ENCODE measurements around the gene HLX. TPM values are rescaled to one million over a fixed set of nuclear protein-coding genes. Genes with fewer than 3 reads are reported as not detected.

HLX gene
- total RNA-seq, 1 donor from 2014 or later = 0.48 TPM

DNA sequence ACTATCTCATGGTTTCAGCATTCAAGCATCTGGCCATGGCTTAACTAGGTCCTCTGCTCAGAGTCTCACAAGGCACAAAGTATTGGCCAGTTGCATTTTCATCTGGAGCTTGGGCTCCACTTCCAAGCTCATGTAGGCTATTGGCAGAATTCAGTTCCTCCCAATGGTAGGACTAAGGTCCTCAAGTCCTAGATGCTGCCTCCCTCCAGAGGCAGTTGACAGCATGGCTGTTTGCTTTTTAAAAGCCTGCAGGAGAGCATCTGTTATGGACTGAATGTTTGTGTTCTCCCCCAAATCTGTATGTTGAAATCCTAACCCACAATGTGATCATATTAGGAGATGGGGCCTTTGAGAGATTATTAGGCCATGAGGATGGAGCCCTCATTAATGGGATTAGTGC, 38.0 kb upstream of the HLX start:
- H3K27ac Mint-ChIP-seq = no peak overlapping the region
- no peak for DNase-seq (ENCODE audit: low spot score, unreplicated experiment)
- TF ChIP-seq, protein P1, sequence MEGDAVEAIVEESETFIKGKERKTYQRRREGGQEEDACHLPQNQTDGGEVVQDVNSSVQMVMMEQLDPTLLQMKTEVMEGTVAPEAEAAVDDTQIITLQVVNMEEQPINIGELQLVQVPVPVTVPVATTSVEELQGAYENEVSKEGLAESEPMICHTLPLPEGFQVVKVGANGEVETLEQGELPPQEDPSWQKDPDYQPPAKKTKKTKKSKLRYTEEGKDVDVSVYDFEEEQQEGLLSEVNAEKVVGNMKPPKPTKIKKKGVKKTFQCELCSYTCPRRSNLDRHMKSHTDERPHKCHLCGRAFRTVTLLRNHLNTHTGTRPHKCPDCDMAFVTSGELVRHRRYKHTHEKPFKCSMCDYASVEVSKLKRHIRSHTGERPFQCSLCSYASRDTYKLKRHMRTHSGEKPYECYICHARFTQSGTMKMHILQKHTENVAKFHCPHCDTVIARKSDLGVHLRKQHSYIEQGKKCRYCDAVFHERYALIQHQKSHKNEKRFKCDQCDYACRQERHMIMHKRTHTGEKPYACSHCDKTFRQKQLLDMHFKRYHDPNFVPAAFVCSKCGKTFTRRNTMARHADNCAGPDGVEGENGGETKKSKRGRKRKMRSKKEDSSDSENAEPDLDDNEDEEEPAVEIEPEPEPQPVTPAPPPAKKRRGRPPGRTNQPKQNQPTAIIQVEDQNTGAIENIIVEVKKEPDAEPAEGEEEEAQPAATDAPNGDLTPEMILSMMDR (IDR thresholded peaks at IDR 0.05; ENCODE audit: unreplicated experiment) = no peak
- no peak overlapping the region for H3K4me3 Mint-ChIP-seq (ENCODE audit: low read depth)
- no peaks in the 10 kb centered on the region for H3K27me3 Mint-ChIP-seq
- no peaks in the 10 kb centered on the region for H3K9me3 Mint-ChIP-seq (ENCODE audit: low read depth)
- peaks cover 5% of the 10 kb centered on the region for H3K4me1 Mint-ChIP-seq (ENCODE audit: low read depth)
- no peaks in the 10 kb centered on the region for H3K36me3 Mint-ChIP-seq (ENCODE audit: insufficient read depth)

DNA sequence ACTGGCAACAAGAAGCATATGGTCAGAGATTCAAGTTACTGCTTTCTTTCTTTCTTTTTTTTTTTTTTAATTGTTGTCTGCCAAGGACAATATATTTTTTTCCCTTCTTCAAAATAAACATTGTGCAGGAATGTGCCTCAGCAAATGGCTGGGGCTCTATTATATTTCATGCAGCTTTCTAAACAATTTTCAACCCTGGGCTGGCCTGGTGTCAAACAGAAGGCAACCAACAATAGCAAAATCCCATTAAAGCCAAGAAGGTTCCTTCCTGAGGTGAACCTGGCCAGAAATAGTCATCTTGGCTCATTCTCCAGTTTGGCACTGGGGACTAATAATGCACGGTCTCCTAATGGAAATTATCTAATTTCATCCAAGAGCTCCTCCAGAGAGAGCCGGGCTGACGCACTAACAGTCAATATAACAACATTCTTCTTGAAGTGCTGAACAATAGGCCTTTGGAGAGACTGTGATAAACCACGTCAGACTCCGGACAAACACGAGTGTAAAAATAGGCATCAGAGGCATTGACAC, 35.7 kb upstream of the HLX start:
- TF ChIP-seq, protein P1 (IDR thresholded peaks at IDR 0.05; ENCODE audit: unreplicated experiment) = no peak
- Mint-ChIP-seq H3K9me3 (ENCODE audit: low read depth) (no peaks in the 10 kb centered on the region), H3K4me3 (ENCODE audit: low read depth) (no peak overlapping the region), H3K27ac (peak overlapping the region; percentile 27), H3K36me3 (ENCODE audit: insufficient read depth) (no peaks in the 10 kb centered on the region), H3K4me1 (ENCODE audit: low read depth) (peaks cover 5% of the 10 kb centered on the region), H3K27me3 (no peaks in the 10 kb centered on the region)
- DNase-seq (ENCODE audit: low spot score, unreplicated experiment) = no peak

DNA sequence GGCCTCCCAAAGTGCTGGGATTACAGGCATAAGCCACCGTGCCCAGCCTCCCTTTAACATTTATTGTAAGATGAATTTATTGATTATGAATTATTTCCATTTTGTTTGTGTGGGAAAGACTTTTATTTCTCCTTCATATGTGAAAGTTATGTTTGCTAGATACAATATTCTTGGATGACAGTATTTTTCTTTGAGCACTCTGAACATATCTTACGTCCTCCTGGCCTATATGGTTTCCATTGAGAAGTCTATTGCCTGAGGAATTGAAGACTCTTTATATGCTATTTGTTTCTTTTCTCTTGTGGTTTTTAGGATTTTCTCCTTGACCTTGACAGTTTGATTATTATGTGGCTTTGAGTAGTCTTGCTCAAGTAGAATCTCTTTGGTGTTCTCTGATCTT, 26.8 kb upstream of the HLX start:
- no peaks in the 10 kb centered on the region for H3K4me1 Mint-ChIP-seq (ENCODE audit: low read depth)
- no peak for DNase-seq (ENCODE audit: low spot score, unreplicated experiment)
- H3K4me3 Mint-ChIP-seq (ENCODE audit: low read depth) = no peak overlapping the region
- peaks cover 4% of the 10 kb centered on the region for H3K36me3 Mint-ChIP-seq (ENCODE audit: insufficient read depth)
- H3K9me3 Mint-ChIP-seq (ENCODE audit: low read depth) = peaks cover 21% of the 10 kb centered on the region
- TF ChIP-seq, protein P1 (IDR thresholded peaks at IDR 0.05; ENCODE audit: unreplicated experiment) = no peak
- H3K27me3 Mint-ChIP-seq = no peaks in the 10 kb centered on the region
- no peak overlapping the region for H3K27ac Mint-ChIP-seq

DNA sequence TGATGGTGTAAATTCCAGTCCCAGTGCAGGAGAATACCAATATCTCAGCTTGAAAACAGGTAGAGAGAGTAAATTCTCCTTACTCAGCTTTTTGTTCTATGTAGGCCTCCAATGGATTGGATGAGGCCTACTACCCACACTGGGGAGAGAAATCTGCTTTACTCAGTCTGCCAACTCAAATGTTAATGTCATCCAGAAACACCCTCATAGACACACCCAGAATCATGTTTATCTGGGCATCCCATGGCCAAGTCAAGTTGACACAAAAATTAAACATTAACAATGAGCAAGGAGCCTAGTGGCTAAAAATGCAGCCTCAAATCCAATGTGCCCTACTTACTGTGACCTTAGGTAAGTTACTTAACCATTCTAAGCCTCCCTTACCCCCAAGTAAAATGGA, 6.9 kb upstream of the HLX start:
- H3K9me3 Mint-ChIP-seq (ENCODE audit: low read depth) = peaks cover 5% of the 10 kb centered on the region

DNA sequence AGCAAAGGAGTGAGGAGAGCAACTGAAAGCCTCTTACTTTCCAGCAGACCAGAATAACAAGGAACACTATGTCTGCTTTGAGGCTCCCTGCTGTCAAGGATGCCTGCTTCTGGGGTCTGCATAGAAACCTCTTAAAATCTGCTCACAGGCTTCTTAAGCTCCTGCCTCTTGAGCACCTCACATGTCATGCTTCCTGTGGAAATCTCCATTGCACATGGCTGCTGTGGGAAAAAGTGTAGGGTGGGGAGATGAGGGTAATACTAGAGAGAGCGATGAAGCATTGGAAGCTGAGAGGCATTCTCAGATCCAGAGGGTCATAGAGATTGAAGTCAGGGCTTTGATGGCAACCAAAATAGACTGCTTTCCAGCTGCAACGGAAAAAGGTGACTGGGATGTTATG, 6.2 kb upstream of the HLX start:
- DNase-seq (ENCODE audit: low spot score, unreplicated experiment) = no peak
- no peaks in the 10 kb centered on the region for H3K36me3 Mint-ChIP-seq (ENCODE audit: insufficient read depth)
- H3K27ac Mint-ChIP-seq = no peak overlapping the region
- peaks cover 15% of the 10 kb centered on the region for H3K4me1 Mint-ChIP-seq (ENCODE audit: low read depth)
- H3K27me3 Mint-ChIP-seq = peaks cover 64% of the 10 kb centered on the region
- TF ChIP-seq, protein P1 (IDR thresholded peaks at IDR 0.05; ENCODE audit: unreplicated experiment) = no peak
- H3K9me3 Mint-ChIP-seq (ENCODE audit: low read depth) = no peaks in the 10 kb centered on the region
- H3K4me3 Mint-ChIP-seq (ENCODE audit: low read depth) = no peak overlapping the region

More for the DNA sequence above, 6.9 kb upstream of the HLX start:
- no peak for DNase-seq (ENCODE audit: low spot score, unreplicated experiment)
- Mint-ChIP-seq H3K27ac (no peak overlapping the region), H3K4me3 (ENCODE audit: low read depth) (no peak overlapping the region), H3K36me3 (ENCODE audit: insufficient read depth) (peaks cover 1% of the 10 kb centered on the region), H3K4me1 (ENCODE audit: low read depth) (peaks cover 10% of the 10 kb centered on the region), H3K27me3 (peaks cover 56% of the 10 kb centered on the region)
- TF ChIP-seq, protein P1 (IDR thresholded peaks at IDR 0.05; ENCODE audit: unreplicated experiment) = no peak

All from progenitor cell of endocrine pancreas (in vitro differentiated cells).